Measurements from ENCODE around the gene UPB1. TPM values are rescaled to one million over a fixed set of nuclear protein-coding genes. Genes with fewer than 3 reads are reported as not detected.
"Not testable (repeated sequence)": the region's sequence is repeated elsewhere in the genome, so short reads cannot be mapped to it uniquely, and the experiment has no call there.

UPB1 gene
- total RNA-seq, 2 experiments from 2014 or later, result 0.10 TPM; not detected in 1

- peaks cover 28% of the 10 kb centered on the region for H3K36me3 Mint-ChIP-seq (ENCODE audit: low read depth)
- DNase-seq, result no peak
- CTCF ChIA-PET, result no interaction called here
- H3K27me3 Mint-ChIP-seq (ENCODE audit: low read depth), result no peaks in the 10 kb centered on the region
- H3K9me3 Mint-ChIP-seq, result no peaks in the 10 kb centered on the region
- intact Hi-C loops (cut with micrococcal nuclease), result no loop called here
- H3K4me1 Mint-ChIP-seq (ENCODE audit: low read depth), result no peaks in the 10 kb centered on the region
- H3K27ac Mint-ChIP-seq, result no peak overlapping the region
- H3K4me3 Mint-ChIP-seq, result no peak overlapping the region
Observed at GRCh38 chr22:24543185-24543601, 48.1 kb downstream of the UPB1 start.

GRCh38 chr22:24543679-24544243, 48.6 kb downstream of the UPB1 start:
- no peaks in the 10 kb centered on the region for H3K4me1 Mint-ChIP-seq (ENCODE audit: low read depth)
- no peaks in the 10 kb centered on the region for H3K27me3 Mint-ChIP-seq (ENCODE audit: low read depth)
- DNase-seq, result no peak
- CTCF ChIA-PET, result no interaction called here
- H3K4me3 Mint-ChIP-seq, result no peak overlapping the region
- intact Hi-C loops (cut with micrococcal nuclease), result no loop called here
- no peak overlapping the region for H3K27ac Mint-ChIP-seq
- no peaks in the 10 kb centered on the region for H3K9me3 Mint-ChIP-seq
- H3K36me3 Mint-ChIP-seq (ENCODE audit: low read depth), result peaks cover 28% of the 10 kb centered on the region

DNA sequence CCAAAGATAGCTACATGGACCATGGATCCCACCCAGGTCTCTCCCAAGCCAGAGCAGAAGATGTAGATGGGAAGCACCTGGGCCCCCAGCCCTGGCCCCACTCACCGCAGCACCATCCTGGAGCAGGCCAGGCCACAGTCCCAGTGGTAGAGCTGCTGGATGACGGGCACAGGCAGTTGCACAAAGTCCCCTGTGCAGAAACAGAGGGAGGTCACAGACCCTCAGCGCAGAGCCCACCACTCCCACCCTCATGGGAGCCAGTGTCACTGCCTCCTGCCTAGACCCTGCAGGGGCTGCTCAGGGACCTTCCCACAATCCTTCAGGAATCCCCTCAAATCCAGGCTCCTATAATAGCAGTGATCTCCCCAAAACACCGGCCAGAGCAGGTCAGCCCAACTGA, 53.7 kb downstream of the UPB1 start:
- H3K27me3 Mint-ChIP-seq (ENCODE audit: low read depth), result no peaks in the 10 kb centered on the region
- H3K36me3 Mint-ChIP-seq (ENCODE audit: low read depth), result peaks cover 18% of the 10 kb centered on the region
- CTCF ChIA-PET, result interaction anchor here (1.3 kb wide), 1 partner anchor 25 kb away, joined by 3 read pairs; no protein-coding TSS in a partner anchor
- no peak overlapping the region for H3K27ac Mint-ChIP-seq
- H3K9me3 Mint-ChIP-seq, result no peaks in the 10 kb centered on the region
- H3K4me1 Mint-ChIP-seq (ENCODE audit: low read depth), result peaks cover 10% of the 10 kb centered on the region
- intact Hi-C loops (cut with micrococcal nuclease), result no loop called here
- no peak for DNase-seq
- H3K4me3 Mint-ChIP-seq, result no peak overlapping the region

DNA sequence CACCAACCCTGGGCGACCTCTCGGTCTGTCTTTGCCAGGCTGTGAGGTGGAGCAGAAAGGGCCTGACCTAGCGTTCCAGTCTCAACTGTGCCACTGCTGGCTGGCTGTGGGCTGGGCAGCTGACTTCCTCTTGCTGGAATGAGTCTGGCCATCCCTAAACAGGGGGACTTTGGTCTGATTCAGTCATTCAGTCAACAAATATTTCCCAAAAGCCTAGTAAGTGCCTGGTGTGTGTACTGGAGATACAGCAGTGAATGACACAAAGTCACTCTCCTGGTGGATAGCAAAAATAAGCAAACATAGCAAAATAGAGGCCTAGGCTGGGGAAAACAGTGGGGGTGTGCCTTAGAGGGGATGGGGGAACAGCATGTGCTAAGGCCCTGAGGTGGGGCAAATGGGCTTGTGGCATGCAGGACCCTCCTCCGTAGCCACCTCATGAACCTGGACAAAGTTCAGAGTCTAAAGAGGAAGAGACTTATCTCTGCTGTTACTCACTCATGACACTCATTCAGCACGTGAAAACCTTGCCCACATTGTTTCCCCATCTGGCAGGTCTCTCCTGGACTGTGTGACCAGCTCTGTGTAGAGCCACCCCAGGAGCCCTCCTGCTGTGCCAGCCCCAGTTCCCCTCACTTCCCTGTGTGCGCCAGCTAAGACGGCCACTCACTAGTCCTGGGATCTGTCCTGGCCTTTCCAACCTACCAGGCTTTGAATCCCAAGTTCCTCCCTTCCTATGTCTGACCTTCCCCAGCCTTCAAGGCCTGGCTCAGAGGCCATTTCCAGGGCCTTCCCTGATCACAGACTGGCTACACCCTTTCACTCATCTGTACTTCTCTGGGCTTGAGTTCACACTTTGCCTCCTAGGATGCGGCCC, 55.1 kb downstream of the UPB1 start:
- Mint-ChIP-seq H3K4me1 (ENCODE audit: low read depth) (peaks cover 15% of the 10 kb centered on the region), H3K27ac (no peak overlapping the region), H3K4me3 (no peak overlapping the region), H3K36me3 (ENCODE audit: low read depth) (peaks cover 18% of the 10 kb centered on the region), H3K9me3 (no peaks in the 10 kb centered on the region), H3K27me3 (ENCODE audit: low read depth) (no peaks in the 10 kb centered on the region)
- intact Hi-C loops (cut with micrococcal nuclease), result no loop called here
- DNase-seq, result no peak
- CTCF ChIA-PET, result interaction anchor here (0.6 to 0.8 kb wide), 2 partner anchors 13 to 20 kb away, joined by 3 read pairs; no protein-coding TSS in a partner anchor

DNA sequence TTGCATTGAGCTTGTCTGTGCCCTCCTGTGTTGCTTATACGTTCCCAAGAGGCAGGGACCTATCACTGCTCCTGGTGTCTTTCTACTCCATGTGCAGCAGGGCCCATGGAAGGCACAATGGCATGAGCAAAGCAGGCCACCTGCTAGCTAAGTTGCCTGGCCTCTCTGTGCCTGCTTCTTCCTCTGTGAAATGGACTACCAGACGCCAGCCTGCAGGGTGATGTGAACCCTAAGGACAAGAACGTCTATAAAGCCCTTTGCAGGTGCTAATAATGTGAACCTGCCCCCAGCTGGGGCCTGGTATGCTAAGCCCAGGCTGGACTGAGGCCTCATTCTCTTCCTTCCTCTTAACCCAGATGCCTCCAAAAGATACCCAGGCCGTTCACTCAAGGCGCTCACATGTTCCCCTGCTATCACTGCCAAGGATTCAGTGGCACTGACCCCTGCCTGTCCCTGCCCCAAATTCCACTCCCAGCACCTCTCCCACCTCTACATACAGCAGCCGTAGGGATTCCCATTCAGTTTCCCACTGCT, 55.8 kb downstream of the UPB1 start:
- CTCF ChIA-PET, result interaction anchor here (0.6 kb wide), 1 partner anchor 14 kb away, joined by 3 read pairs; no protein-coding TSS in a partner anchor
- H3K27me3 Mint-ChIP-seq (ENCODE audit: low read depth), result no peaks in the 10 kb centered on the region
- H3K36me3 Mint-ChIP-seq (ENCODE audit: low read depth), result peaks cover 21% of the 10 kb centered on the region
- H3K27ac Mint-ChIP-seq, result no peak overlapping the region
- peaks cover 15% of the 10 kb centered on the region for H3K4me1 Mint-ChIP-seq (ENCODE audit: low read depth)
- DNase-seq, result no peak
- H3K9me3 Mint-ChIP-seq, result no peaks in the 10 kb centered on the region
- intact Hi-C loops (cut with micrococcal nuclease), result no loop called here
- H3K4me3 Mint-ChIP-seq, result no peak overlapping the region

- H3K4me1 Mint-ChIP-seq (ENCODE audit: low read depth), result peaks cover 26% of the 10 kb centered on the region
- H3K27ac Mint-ChIP-seq; H3K27me3 Mint-ChIP-seq (ENCODE audit: low read depth); DNase-seq; H3K9me3 Mint-ChIP-seq; intact Hi-C loops (cut with micrococcal nuclease): not testable (repeated sequence)
- peak overlapping the region; percentile 88 for H3K4me3 Mint-ChIP-seq
- CTCF ChIA-PET, result interaction anchor here (2.2 kb wide), 1 partner anchor 30 kb away, joined by 5 read pairs; no protein-coding TSS in a partner anchor
- H3K36me3 Mint-ChIP-seq (ENCODE audit: low read depth), result peaks cover 20% of the 10 kb centered on the region
Observed at GRCh38 chr22:24552503-24553286, 57.6 kb downstream of the UPB1 start.

- H3K4me3 Mint-ChIP-seq, result peak overlapping the region; percentile 88
- H3K36me3 Mint-ChIP-seq (ENCODE audit: low read depth), result peaks cover 30% of the 10 kb centered on the region
- H3K4me1 Mint-ChIP-seq (ENCODE audit: low read depth), result peaks cover 36% of the 10 kb centered on the region
Observed at GRCh38 chr22:24553597-24554312, 58.6 kb downstream of the UPB1 start.

GRCh38 chr22:24554313-24555164, 59.4 kb downstream of the UPB1 start, which contains the start of gene GUCD1:
Gene GUCD1 (minus strand): TSS chr22:24555138. CDS start chr22:24554991, 147 bp downstream.
- H3K27me3 Mint-ChIP-seq (ENCODE audit: low read depth), result no peaks in the 10 kb centered on the region
- peak; percentile 36 for DNase-seq
- peaks cover 36% of the 10 kb centered on the region for H3K36me3 Mint-ChIP-seq (ENCODE audit: low read depth)
- intact Hi-C loops (cut with micrococcal nuclease), result loop anchor here (1.0 to 5.0 kb wide), 10 partner anchors 48 to 847 kb away; partner anchors contain the start of genes CABIN1, GGT1, MIF and SMARCB1
- peak within 1 kb of the TSS; percentile 100 for H3K27ac Mint-ChIP-seq
- peak within 1 kb of the TSS; percentile 97 for H3K4me3 Mint-ChIP-seq
- no peaks in the 10 kb centered on the region for H3K9me3 Mint-ChIP-seq
- CTCF ChIA-PET, result interaction anchor here (0.7 to 2.2 kb wide), 2 partner anchors 29 to 32 kb away, joined by 3 to 5 read pairs; no protein-coding TSS in a partner anchor
- H3K4me1 Mint-ChIP-seq (ENCODE audit: low read depth), result peaks cover 44% of the 10 kb centered on the region

More at GRCh38 chr22:24553597-24554312, 58.6 kb downstream of the UPB1 start:
- DNase-seq, result no peak
- Mint-ChIP-seq H3K9me3 (no peaks in the 10 kb centered on the region), H3K27me3 (ENCODE audit: low read depth) (no peaks in the 10 kb centered on the region), H3K27ac (peak overlapping the region; percentile 81)
- intact Hi-C loops (cut with micrococcal nuclease), result loop anchor here (2.0 kb wide), 2 partner anchors 543 to 767 kb away; partner anchors contain the start of genes CABIN1 and SMARCB1
- CTCF ChIA-PET, result interaction anchor here (0.7 to 2.2 kb wide), 2 partner anchors 28 to 31 kb away, joined by 3 to 5 read pairs; no protein-coding TSS in a partner anchor

DNA sequence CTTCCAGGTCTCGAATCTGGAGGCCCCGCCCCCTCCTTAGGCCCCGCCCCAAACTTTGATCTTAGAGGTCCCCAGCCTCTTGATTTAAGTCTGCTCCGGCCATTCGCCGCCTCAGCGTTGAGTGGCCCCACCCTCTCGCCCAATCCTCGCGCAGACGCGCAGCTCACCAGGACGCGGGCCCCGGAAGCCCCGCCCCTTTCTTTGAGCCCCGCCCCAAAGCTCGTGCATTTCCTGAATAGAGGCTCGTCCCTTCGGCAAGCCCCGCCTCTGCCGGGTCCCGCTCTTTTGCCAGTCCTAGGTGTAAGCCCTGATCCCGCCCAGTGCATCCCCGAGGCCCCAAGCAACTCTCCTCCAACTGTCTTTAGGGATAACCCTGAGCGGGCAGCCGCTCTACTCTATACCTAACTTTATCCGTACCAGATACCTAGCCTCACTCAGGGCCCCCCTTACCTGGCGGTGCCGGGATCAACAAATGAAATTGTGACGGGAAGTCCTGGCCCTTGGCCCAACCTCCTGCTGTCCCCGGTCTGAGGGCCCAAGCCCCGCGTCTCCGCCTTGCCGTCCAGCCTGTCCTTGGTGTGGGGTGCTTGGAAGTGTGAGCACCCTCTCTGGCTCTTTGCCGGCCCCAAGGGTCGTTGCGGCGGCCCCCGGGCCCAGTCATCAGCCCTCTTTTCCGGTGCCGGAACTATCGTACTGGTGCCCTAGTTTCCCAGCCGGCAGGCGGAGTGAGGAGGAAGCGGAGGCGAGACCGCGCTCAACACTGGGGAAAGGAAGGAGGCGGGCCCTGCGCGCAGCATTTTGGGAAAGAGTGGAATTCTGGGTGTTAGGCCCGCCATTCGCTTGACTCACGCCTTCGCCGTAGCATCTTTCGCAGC, 60.3 kb downstream of the UPB1 start, which contains the start of gene SNRPD3:
SNRPD3 (plus strand) TSS at position 835 of the 875 bp plus-strand sequence. CDS start 1,676 bp downstream, outside the sequence.
- intact Hi-C loops (cut with micrococcal nuclease), result loop anchor here (1.0 to 5.0 kb wide), 10 partner anchors 47 to 848 kb away; partner anchors contain the start of genes CABIN1, GGT1, MIF and SMARCB1
- peak; percentile 100 for DNase-seq
- Mint-ChIP-seq H3K27ac (peak within 1 kb of the TSS; percentile 100), H3K4me1 (ENCODE audit: low read depth) (peaks cover 48% of the 10 kb centered on the region), H3K9me3 (no peaks in the 10 kb centered on the region), H3K36me3 (ENCODE audit: low read depth) (peaks cover 36% of the 10 kb centered on the region), H3K27me3 (ENCODE audit: low read depth) (no peaks in the 10 kb centered on the region), H3K4me3 (peak within 1 kb of the TSS; percentile 97)
- CTCF ChIA-PET, result interaction anchor here (2.2 kb wide), 1 partner anchor 33 kb away, joined by 5 read pairs; no protein-coding TSS in a partner anchor

DNA sequence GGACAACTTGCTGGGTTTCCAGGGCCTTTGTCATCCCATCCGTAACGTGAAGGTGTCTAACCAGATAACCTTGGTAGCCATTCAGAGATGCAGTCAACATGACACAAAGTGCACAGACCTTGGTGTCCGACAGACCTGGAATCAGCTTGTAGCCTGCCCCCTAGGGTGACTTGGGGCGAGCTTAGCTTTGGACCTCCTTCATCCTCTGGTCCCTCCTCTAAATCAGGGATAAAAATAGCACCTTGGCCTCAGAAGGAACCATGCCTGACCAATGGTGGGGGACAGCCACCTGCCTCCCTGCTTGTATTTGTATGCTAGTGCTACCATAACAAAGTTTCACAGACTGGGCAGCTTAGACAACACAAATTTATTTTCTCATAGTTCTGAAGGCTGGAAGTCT, 64.3 kb downstream of the UPB1 start:
- peaks cover 62% of the 10 kb centered on the region for H3K4me1 Mint-ChIP-seq (ENCODE audit: low read depth)
- CTCF ChIA-PET, result no interaction called here

More for the DNA sequence above, 64.3 kb downstream of the UPB1 start:
- H3K4me3 Mint-ChIP-seq, result no peak overlapping the region
- DNase-seq, result no peak
- no peak overlapping the region for H3K27ac Mint-ChIP-seq
- peaks cover 43% of the 10 kb centered on the region for H3K36me3 Mint-ChIP-seq (ENCODE audit: low read depth)
- H3K27me3 Mint-ChIP-seq (ENCODE audit: low read depth), result no peaks in the 10 kb centered on the region
- intact Hi-C loops (cut with micrococcal nuclease), result loop anchor here (5.0 kb wide), 2 partner anchors 43 to 852 kb away; partner anchors contain the start of gene GGT1
- no peaks in the 10 kb centered on the region for H3K9me3 Mint-ChIP-seq

All from activated naive CD4-positive, alpha-beta T cell treated with anti-CD3 and anti-CD28 coated beads for 36 hours (primary cell).